Smooth muscle cell (in vitro differentiated cells): ENCODE results near the gene PLAC8L1. TPM values are rescaled to one million over a fixed set of nuclear protein-coding genes. Genes with fewer than 3 reads are reported as not detected.

Source experiments
- DNase-seq: peaks from one replicate; lab custom pipeline; 2025; ENCODE audit not compliant: unreplicated experiment; lab: John Stamatoyannopoulos, UW
- H2AFZ ChIP-seq: fragments of 200-600 bp; sonication (generic); 2 replicates; pipeline ENCODE4 v1.6.0; 2016; ENCODE audit warnings: antibody characterized with exemption, low read depth, mild to moderate bottlenecking
- H3F3A ChIP-seq: fragments of 200-600 bp; sonication (generic); 2 replicates; pipeline ENCODE4 v1.6.0; 2017; ENCODE audit warnings: antibody characterized with exemption, low read depth
- H3K27ac ChIP-seq: fragments of 200-600 bp; sonication (generic); 2 replicates; pipeline ENCODE4 v1.5.1; 2016; ENCODE audit warnings: low read depth, mild to moderate bottlenecking
- H3K27me3 ChIP-seq: fragments of 200-600 bp; sonication (generic); 2 replicates; pipeline ENCODE4 v1.6.1; 2016; ENCODE audit warnings: low read depth, mild to moderate bottlenecking
- H3K36me3 ChIP-seq: fragments of 200-600 bp; sonication (generic); 2 replicates; pipeline ENCODE4 v1.5.1; 2016; ENCODE audit warnings: low read depth
- H3K4me1 ChIP-seq: fragments of 200-600 bp; sonication (generic); 2 replicates; pipeline ENCODE4 v1.5.1; 2016; ENCODE audit warnings: low read depth
- H3K4me2 ChIP-seq: fragments of 200-600 bp; sonication (generic); 2 replicates; pipeline ENCODE4 v1.6.0; 2016; ENCODE audit warnings: mild to moderate bottlenecking
- H3K4me3 ChIP-seq: fragments of 200-600 bp; sonication (generic); 2 replicates; pipeline ENCODE4 v1.5.1; 2016; ENCODE audit warnings: mild to moderate bottlenecking
- H3K79me2 ChIP-seq: fragments of 200-600 bp; sonication (generic); 2 replicates; pipeline ENCODE4 v1.6.0; 2016; ENCODE audit warnings: low read depth, mild to moderate bottlenecking
- H3K9ac ChIP-seq: fragments of 200-600 bp; sonication (generic); 2 replicates; pipeline ENCODE4 v1.6.0; 2016; ENCODE audit warnings: low read depth
- H3K9me3 ChIP-seq: fragments of 200-600 bp; sonication (generic); replicated peaks from 2 replicates; pipeline ENCODE4 v1.5.1; 2016; ENCODE audit warnings: low read depth
- H4K20me1 ChIP-seq: fragments of 200-600 bp; sonication (generic); 2 replicates; pipeline ENCODE4 v1.6.0; 2016; ENCODE audit warnings: low read depth
- CTCF ChIP-seq: fragments of 200-600 bp; sonication (generic); IDR thresholded peaks from 2 replicates; pipeline ENCODE4 v1.5.1; 2017; ENCODE audit warnings: borderline replicate concordance, mild to moderate bottlenecking, antibody characterized with exemption; ENCODE audit not compliant: insufficient read depth, poor library complexity, severe bottlenecking
- WGBS: methylation state at CpG from one replicate; pipeline ENCODE4 v1.1.7; 2016; ENCODE audit warnings: low lambda C conversion rate; 5-methylcytosine and 5-hydroxymethylcytosine counted together
- polyA plus RNA-seq: library from polyadenylated mRNA; unstranded; fragments of >200 nt; fragmentation: Nextera tagmentation; extraction: Ambion mirVana; gene quantifications from 2 replicates; pipeline ENCODE4 v1.2.1, GENCODE V29; 2016
- total RNA-seq: library from RNA; depleted of rRNA; stranded (reverse); fragments of >200 nt; gene quantifications from 2 replicates; pipeline ENCODE4 v1.2.3, GENCODE V29; 2014

Gene PLAC8L1
- total and polyA plus RNA-seq, 2 experiments from 2014 or later = 0.35 TPM; not detected in 1

GRCh38 chr5:146091881-146092280, 13.5 kb downstream of the PLAC8L1 start:
- H3K4me3 ChIP-seq = no peak overlapping the region
- no peaks in the 10 kb centered on the region for H3K9me3 ChIP-seq
- H3K27ac ChIP-seq = no peak overlapping the region
- 91% methylated on average over 3 of the region's 3 CpGs for WGBS
- H2AFZ ChIP-seq = no peak overlapping the region
- no peaks in the 10 kb centered on the region for H3K4me1 ChIP-seq
- H3K79me2 ChIP-seq = no peaks in the 10 kb centered on the region
- H3F3A ChIP-seq = no peaks in the 10 kb centered on the region
- DNase-seq = no peak
- no peaks in the 10 kb centered on the region for H4K20me1 ChIP-seq
- no peaks in the 10 kb centered on the region for H3K36me3 ChIP-seq
- H3K9ac ChIP-seq = no peak overlapping the region
- TF ChIP-seq CTCF = no peak
- H3K4me2 ChIP-seq = no peak overlapping the region
- H3K27me3 ChIP-seq = no peaks in the 10 kb centered on the region

- H3K4me1 ChIP-seq = no peaks in the 10 kb centered on the region
- no peaks in the 10 kb centered on the region for H3F3A ChIP-seq
- H4K20me1 ChIP-seq = no peaks in the 10 kb centered on the region
- no peak for DNase-seq
- H3K36me3 ChIP-seq = no peaks in the 10 kb centered on the region
- no peaks in the 10 kb centered on the region for H3K79me2 ChIP-seq
- H3K9me3 ChIP-seq = no peaks in the 10 kb centered on the region
- no peak overlapping the region for H3K4me2 ChIP-seq
- no peak overlapping the region for H3K27ac ChIP-seq
- TF ChIP-seq CTCF = no peak
- no peak overlapping the region for H2AFZ ChIP-seq
- H3K27me3 ChIP-seq = no peaks in the 10 kb centered on the region
- no peak overlapping the region for H3K9ac ChIP-seq
- H3K4me3 ChIP-seq = no peak overlapping the region
Measured at GRCh38 chr5:146089287-146089686, 16.1 kb downstream of the PLAC8L1 start.

GRCh38 chr5:146088098-146088497, 17.3 kb downstream of the PLAC8L1 start:
- 95% methylated on average over 3 of the region's 3 CpGs for WGBS
- Histone ChIP-seq H3K9ac (no peak overlapping the region), H3K27me3 (no peaks in the 10 kb centered on the region), H4K20me1 (no peaks in the 10 kb centered on the region), H3K4me2 (no peak overlapping the region), H3K27ac (no peak overlapping the region), H3K4me3 (no peak overlapping the region), H3K36me3 (no peaks in the 10 kb centered on the region), H3K79me2 (no peaks in the 10 kb centered on the region), H3K4me1 (no peaks in the 10 kb centered on the region), H3K9me3 (no peaks in the 10 kb centered on the region), H2AFZ (no peak overlapping the region), H3F3A (no peaks in the 10 kb centered on the region)
- no peak for DNase-seq
- TF ChIP-seq CTCF = no peak

GRCh38 chr5:146084376-146084775, 21.0 kb downstream of the PLAC8L1 start:
- H3K9me3 ChIP-seq = no peaks in the 10 kb centered on the region
- no peak overlapping the region for H3K4me2 ChIP-seq
- no peaks in the 10 kb centered on the region for H3K79me2 ChIP-seq
- H2AFZ ChIP-seq = no peak overlapping the region
- H3K4me3 ChIP-seq = no peak overlapping the region
- no peak overlapping the region for H3K27ac ChIP-seq
- no peak for DNase-seq
- WGBS = 100% methylated on average over 4 of the region's 4 CpGs
- TF ChIP-seq CTCF = no peak
- H3K27me3 ChIP-seq = no peaks in the 10 kb centered on the region
- H3F3A ChIP-seq = no peaks in the 10 kb centered on the region
- H3K36me3 ChIP-seq = no peaks in the 10 kb centered on the region
- no peaks in the 10 kb centered on the region for H3K4me1 ChIP-seq
- no peak overlapping the region for H3K9ac ChIP-seq
- H4K20me1 ChIP-seq = no peaks in the 10 kb centered on the region
